ENCODE measurements around the gene WDR76.
"Not testable (repeated sequence)": the region's sequence is repeated elsewhere in the genome, so short reads cannot be mapped to it uniquely, and the experiment has no call there.

The WDR76 gene

DNA sequence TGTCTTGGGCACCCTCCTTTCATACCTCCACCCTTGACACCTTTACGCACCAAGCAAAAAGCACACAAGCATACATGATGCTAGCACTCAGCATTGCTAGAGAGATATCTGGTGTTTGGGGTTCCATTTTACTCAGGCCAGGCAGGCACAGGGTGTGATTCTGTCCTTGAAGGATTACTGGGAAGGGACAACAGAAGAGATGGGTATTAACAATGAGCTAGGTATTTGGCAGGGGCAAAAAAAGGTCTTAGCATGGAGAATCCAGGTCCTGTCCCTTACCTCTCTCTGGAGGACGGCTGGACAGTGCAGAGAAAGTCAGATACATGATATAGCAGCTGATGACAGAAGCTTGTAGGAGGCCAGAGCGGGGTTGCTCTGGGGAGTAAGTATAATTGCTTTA lies 30.2 kb upstream of the WDR76 start:
- Histone ChIP-seq H3K4me3 (ENCODE audit: low read length) (no peak overlapping the region; the same call in 1 of the 2 replicates), H3K27ac (ENCODE audit: low read length) (no peak overlapping the region), H3K27me3 (ENCODE audit: insufficient read depth, low read length) (no peaks in the 10 kb centered on the region), H3K4me1 (ENCODE audit: insufficient read depth, low read length) (peaks cover 35% of the 10 kb centered on the region), H3K36me3 (ENCODE audit: insufficient read depth, low read depth, low read length) (peaks cover 60% of the 10 kb centered on the region), H3K9ac (ENCODE audit: low read depth, low read length) (0 out of 2 replicates have a peak overlapping the region, but pooled peaks have one; percentile 18), H3K9me3 (ENCODE audit: insufficient read depth, low read depth, low read length) (no peaks in the 10 kb centered on the region)

DNA sequence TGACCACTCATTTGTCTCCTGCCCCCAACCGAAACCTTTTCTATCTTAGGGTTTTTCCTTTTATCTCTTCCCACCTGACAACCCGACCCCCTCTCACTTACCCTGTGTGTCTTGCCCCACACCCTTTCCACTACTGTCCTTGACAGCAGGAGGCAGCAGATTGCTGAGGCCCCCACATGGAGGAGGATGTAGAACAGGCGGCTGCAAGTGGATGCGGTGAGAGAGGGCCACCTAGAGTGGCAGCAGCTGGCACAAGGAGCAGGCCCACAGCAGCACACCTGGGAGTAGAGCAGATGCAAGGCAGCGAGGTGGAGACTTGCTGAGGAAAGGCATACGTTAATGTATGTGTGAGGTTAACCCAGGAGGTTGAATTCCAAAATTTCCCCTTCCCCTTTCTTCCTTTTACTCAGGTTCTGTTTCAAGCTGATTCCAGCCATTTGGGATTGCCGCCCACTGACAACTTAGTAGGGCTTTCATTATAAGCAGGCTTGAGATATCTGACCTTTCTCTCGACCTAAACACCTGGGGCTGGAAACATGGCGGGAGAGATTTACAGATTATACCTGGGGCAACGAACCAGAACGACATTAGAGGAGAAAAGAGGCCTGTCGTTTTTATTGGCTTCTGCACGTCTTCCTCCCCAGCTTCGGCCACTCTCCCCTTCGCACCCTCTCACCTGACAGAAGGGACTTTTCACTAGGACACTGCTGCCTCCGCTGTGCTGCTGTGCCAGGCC lies 27.4 kb upstream of the WDR76 start:
- Histone ChIP-seq H3K9ac (ENCODE audit: low read depth, low read length) (peak overlapping the region; percentile 93; the same call in 1 of the 2 replicates), H3K9me3 (ENCODE audit: insufficient read depth, low read depth, low read length) (no peaks in the 10 kb centered on the region), H3K27ac (ENCODE audit: low read length) (no peak overlapping the region), H3K4me1 (ENCODE audit: insufficient read depth, low read length) (peaks cover 25% of the 10 kb centered on the region), H3K27me3 (ENCODE audit: insufficient read depth, low read length) (no peaks in the 10 kb centered on the region), H3K36me3 (ENCODE audit: insufficient read depth, low read depth, low read length) (peaks cover 70% of the 10 kb centered on the region), H3K4me3 (ENCODE audit: low read length) (no peak overlapping the region)

DNA sequence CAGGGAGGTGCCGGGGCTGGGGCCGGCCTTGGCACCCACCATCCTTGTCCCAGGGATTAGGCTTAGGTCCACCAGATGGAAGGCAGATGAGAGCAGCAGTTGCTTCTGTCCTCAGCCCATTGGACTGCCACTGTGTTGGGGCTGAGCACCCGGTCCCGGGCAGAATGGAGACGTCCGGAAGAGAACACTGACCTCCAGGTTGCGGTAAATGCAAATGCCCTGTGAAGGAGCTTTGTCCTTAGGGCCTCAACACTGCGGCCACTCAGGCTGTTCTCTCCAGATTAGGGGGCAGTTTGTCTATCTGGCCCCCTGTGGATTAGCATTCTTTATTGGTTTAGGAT lies 26.9 kb upstream of the WDR76 start, which contains the start of gene SERINC4:
TSS of gene SERINC4 (minus strand) at position 276 of the 341 bp plus-strand sequence. CDS start at position 42, 234 bp downstream.
- no peak within 1 kb of the TSS for H3K27ac ChIP-seq (ENCODE audit: low read length)
- H3K9ac ChIP-seq (ENCODE audit: low read depth, low read length) = peak within 1 kb of the TSS; percentile 93
- peaks cover 20% of the 10 kb centered on the region for H3K4me1 ChIP-seq (ENCODE audit: insufficient read depth, low read length)
- H3K9me3 ChIP-seq (ENCODE audit: insufficient read depth, low read depth, low read length) = no peaks in the 10 kb centered on the region
- H3K36me3 ChIP-seq (ENCODE audit: insufficient read depth, low read depth, low read length) = peaks cover 70% of the 10 kb centered on the region
- H3K27me3 ChIP-seq (ENCODE audit: insufficient read depth, low read length) = no peaks in the 10 kb centered on the region
- peak within 1 kb of the TSS; percentile 96 for H3K4me3 ChIP-seq (ENCODE audit: low read length)

DNA sequence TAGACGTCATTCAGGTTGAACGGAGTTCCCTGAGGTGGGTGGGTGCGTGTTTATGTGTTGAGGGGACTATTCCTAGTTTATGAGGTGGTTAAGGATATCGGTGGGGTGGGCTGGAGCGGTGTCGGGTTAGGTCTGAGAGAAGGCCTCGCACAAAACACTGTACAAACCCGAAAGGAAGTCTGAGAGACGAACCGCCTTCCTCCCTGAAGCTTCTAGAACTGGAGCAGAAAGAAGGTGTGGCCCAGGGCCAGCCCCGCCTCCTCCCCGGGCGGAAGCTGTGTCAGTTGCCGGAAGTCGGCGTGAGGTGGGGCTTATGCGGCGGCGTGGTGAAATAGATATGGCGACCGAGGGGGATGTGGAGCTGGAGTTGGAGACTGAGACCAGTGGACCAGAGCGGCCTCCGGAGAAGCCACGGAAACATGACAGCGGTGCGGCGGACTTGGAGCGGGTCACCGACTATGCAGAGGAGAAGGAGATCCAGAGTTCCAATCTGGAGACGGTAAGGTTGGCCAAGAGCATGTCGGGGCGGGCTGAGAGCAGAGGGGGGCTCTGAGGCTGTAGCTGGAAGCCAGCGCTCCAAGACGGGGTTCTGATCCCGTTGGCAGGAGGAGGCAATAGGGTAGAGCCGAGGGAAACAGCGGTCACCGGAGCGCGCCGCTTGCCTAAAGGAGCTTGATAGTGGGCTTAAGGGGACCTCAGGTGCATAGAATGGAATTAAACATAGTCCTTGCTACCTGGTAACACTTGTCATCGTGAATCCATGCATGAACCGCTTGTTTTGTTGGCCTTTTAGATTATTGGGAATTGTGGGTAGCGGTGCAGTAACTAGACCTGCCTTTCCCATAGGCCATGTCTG lies 26.3 kb upstream of the WDR76 start, which contains the start of gene HYPK:
TSS of gene HYPK (plus strand) at position 314 of the 856 bp plus-strand sequence. CDS start at position 338, 24 bp downstream.
- Histone ChIP-seq H3K9me3 (ENCODE audit: insufficient read depth, low read depth, low read length) (no peaks in the 10 kb centered on the region), H3K9ac (ENCODE audit: low read depth, low read length) (peak within 1 kb of the TSS; percentile 93), H3K4me1 (ENCODE audit: insufficient read depth, low read length) (peaks cover 14% of the 10 kb centered on the region), H3K4me3 (ENCODE audit: low read length) (peak within 1 kb of the TSS; percentile 96), H3K27me3 (ENCODE audit: insufficient read depth, low read length) (no peaks in the 10 kb centered on the region), H3K27ac (ENCODE audit: low read length) (no peak within 1 kb of the TSS), H3K36me3 (ENCODE audit: insufficient read depth, low read depth, low read length) (peaks cover 70% of the 10 kb centered on the region)

DNA sequence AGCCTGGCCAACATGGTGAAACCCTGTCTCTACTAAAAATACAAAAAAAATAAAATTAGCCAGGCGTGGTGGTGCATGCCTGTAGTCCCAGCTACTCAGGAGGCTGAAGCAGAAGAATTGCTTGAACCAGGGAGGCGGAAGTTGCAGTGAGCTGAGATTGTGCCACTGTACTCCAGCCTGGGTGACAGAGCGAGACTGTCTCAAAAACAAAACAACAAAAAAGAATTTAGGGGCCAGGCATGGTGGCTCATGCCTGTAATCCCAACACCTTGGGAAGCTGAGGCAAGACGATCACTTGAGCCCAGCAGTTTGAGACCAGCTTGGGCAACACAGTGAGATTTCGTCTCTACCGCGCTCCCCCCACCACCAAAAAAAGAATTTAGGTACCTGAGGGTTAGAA lies 24.1 kb upstream of the WDR76 start:
- peaks cover 71% of the 10 kb centered on the region for H3K36me3 ChIP-seq (ENCODE audit: insufficient read depth, low read depth, low read length)
- H3K4me1 ChIP-seq (ENCODE audit: insufficient read depth, low read length); H3K27ac ChIP-seq (ENCODE audit: low read length); H3K27me3 ChIP-seq (ENCODE audit: insufficient read depth, low read length); H3K9ac ChIP-seq (ENCODE audit: low read depth, low read length); H3K9me3 ChIP-seq (ENCODE audit: insufficient read depth, low read depth, low read length); H3K4me3 ChIP-seq (ENCODE audit: low read length): not testable (repeated sequence)

DNA sequence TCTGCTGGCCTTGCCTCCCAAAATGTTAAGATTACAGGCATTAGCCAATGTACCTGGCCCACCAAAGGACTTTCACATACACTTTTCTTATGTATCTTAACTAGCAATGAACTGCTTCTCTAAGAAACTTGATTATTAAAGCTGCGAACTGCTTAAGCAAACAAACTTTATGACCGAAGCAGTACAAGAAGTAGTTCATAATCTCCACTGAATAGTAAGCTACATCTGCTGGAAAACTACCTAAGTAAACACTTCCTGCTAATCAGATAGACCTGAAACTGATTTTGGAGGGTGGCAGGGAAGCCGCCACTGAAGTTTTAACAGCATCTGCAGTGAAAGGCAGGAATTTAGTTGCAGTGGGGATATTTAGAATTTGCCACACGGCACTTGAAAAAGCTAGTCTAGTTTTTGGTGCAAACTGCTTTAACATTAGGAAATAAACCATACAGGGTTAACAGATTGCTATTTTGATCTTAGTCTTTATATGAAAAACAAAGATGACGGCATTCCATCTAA lies 18.3 kb upstream of the WDR76 start:
- Histone ChIP-seq H3K4me3 (ENCODE audit: low read length) (no peak overlapping the region), H3K4me1 (ENCODE audit: insufficient read depth, low read length) (no peaks in the 10 kb centered on the region), H3K27ac (ENCODE audit: low read length) (no peak overlapping the region), H3K9ac (ENCODE audit: low read depth, low read length) (no peak overlapping the region), H3K36me3 (ENCODE audit: insufficient read depth, low read depth, low read length) (peaks cover 93% of the 10 kb centered on the region), H3K9me3 (ENCODE audit: insufficient read depth, low read depth, low read length) (no peaks in the 10 kb centered on the region), H3K27me3 (ENCODE audit: insufficient read depth, low read length) (no peaks in the 10 kb centered on the region)

DNA sequence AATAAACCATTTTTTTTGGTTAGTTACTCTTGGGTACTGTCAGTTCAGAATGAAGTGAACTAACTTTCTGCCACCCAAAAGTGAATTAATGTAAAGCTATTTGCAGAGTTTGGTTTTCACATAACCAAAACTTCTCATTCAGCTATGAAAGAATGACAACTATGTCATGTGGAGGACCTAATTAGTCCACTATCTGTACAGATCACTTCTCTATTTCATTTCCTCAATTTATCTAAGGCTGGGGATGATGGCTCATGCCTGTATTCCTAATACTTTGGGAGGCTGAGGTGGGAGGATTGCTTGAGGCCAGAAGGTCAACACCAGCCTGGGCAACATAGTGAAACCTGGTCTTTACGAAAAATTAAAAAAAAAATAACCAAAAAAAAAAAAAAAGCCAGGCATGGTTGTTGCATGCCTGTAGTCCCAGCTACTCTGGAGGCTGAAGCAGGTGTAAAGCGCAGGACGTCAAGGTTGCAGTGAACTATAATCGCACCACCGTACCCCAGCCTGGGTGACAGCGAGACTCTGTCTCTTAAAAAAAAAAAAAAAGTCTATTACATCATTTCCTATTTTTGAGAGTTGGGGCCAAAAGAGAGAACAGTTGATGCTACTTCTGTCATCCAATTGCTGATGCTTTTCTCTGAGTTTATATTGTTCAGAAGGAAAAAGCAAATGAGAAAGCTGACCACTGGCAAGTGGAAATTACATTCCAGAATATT lies 17.7 kb upstream of the WDR76 start:
- Histone ChIP-seq H3K9ac (ENCODE audit: low read depth, low read length) (no peak overlapping the region), H3K9me3 (ENCODE audit: insufficient read depth, low read depth, low read length) (no peaks in the 10 kb centered on the region), H3K27ac (ENCODE audit: low read length) (no peak overlapping the region), H3K36me3 (ENCODE audit: insufficient read depth, low read depth, low read length) (peaks cover 94% of the 10 kb centered on the region), H3K4me1 (ENCODE audit: insufficient read depth, low read length) (no peaks in the 10 kb centered on the region), H3K27me3 (ENCODE audit: insufficient read depth, low read length) (no peaks in the 10 kb centered on the region), H3K4me3 (ENCODE audit: low read length) (no peak overlapping the region)

DNA sequence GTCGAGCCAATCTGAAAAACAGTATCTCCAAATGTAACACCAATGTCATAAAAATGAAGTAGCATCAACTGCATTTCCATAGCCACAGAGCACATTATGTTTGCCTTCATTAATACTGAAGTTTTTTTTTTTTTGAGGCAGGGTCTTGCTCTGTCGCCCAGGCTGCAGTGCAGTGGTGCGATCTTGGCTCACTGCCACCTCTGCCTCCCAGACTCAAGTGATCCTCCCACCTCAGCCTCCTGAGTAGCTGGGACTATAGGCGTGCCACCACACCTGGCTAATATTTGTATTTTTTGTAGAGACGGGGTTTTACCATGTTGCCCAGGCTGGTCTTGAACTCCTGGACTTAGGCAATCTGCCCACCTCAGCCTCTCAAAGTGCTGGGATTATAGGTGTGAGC lies 11.7 kb upstream of the WDR76 start:
- H3K9me3 ChIP-seq (ENCODE audit: insufficient read depth, low read depth, low read length); H3K27me3 ChIP-seq (ENCODE audit: insufficient read depth, low read length); H3K27ac ChIP-seq (ENCODE audit: low read length); H3K4me1 ChIP-seq (ENCODE audit: insufficient read depth, low read length); H3K4me3 ChIP-seq (ENCODE audit: low read length); H3K9ac ChIP-seq (ENCODE audit: low read depth, low read length): not testable (repeated sequence)
- peaks cover 75% of the 10 kb centered on the region for H3K36me3 ChIP-seq (ENCODE audit: insufficient read depth, low read depth, low read length)

DNA sequence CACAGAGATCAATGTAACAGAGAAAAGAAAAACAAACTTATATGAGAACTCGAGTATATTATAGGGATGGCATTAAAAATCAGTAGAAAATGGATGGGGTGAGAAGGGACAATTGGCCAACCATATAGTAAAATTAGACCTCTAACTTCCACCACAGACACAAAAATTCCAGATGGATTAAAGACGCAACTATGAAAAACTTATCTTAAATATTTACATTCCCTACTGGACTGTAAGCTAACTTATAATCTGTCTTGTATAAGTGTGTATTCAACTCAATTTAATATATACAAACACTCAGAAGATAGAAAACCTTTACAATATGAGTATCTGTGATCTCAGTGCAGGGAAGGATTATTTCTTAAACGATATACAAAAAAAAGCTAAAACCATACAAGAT lies 5.3 kb upstream of the WDR76 start:
- no peaks in the 10 kb centered on the region for H3K4me1 ChIP-seq (ENCODE audit: insufficient read depth, low read length)
- peaks cover 13% of the 10 kb centered on the region for H3K36me3 ChIP-seq (ENCODE audit: insufficient read depth, low read depth, low read length)
- no peak overlapping the region for H3K9ac ChIP-seq (ENCODE audit: low read depth, low read length)
- H3K9me3 ChIP-seq (ENCODE audit: insufficient read depth, low read depth, low read length) = no peaks in the 10 kb centered on the region
- H3K27ac ChIP-seq (ENCODE audit: low read length) = no peak overlapping the region
- peaks cover 15% of the 10 kb centered on the region; the same call in 1 of the 2 replicates for H3K27me3 ChIP-seq (ENCODE audit: insufficient read depth, low read length)
- no peak overlapping the region for H3K4me3 ChIP-seq (ENCODE audit: low read length)

DNA sequence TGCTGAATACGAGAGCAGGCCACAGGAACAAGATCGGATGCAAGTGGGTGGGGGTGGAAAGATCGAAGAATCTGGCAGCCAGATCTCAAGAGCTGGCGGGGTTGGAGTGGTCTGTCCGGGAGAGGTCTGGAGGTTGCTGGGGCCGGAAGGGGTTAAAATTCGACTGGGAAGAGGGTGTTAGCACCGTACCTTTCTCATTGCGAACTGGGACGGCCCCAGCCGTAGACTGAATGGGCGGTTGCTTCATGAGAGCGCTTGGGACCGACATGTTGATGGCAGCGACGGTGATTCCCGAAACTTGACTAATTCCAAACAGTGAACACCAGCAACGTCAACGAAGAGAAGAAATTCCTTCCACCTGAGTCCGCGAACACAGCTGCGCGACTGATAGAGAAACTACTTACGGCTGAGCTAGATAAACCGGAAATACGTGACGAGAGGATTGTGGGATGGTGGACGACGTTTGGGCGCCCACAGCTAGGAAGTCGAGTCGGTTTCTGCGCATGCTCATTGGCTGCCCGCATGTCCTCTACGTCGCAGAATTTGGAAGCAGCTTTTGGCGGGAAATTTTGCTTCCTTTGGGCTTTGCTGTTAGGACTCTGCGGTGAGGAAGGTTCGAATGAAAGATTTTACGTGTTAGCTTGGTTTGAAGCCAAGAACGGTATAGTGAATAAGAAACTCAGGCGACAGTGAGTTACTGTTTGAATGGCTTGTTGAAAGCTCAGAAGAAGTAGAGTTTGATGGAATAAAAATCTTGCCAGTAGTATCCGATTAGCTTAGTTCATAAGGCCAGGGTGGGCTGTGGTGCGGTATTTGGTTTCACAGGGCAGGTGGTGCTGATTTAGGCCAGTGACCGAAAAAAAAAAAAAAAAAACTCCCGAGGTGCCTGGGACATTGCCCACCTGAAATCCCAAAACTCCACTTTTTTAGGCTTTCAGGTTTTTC lies 2.2 kb upstream of the WDR76 start, which contains the start of gene MFAP1:
TSS of gene MFAP1 (minus strand) at position 389 of the 945 bp plus-strand sequence. CDS start at position 268, 121 bp downstream.
- Histone ChIP-seq H3K4me3 (ENCODE audit: low read length) (peak within 1 kb of the TSS; percentile 92), H3K9ac (ENCODE audit: low read depth, low read length) (peak within 1 kb of the TSS; percentile 93), H3K4me1 (ENCODE audit: insufficient read depth, low read length) (no peaks in the 10 kb centered on the region), H3K9me3 (ENCODE audit: insufficient read depth, low read depth, low read length) (no peaks in the 10 kb centered on the region), H3K27me3 (ENCODE audit: insufficient read depth, low read length) (peaks cover 15% of the 10 kb centered on the region; the same call in 1 of the 2 replicates), H3K27ac (ENCODE audit: low read length) (no peak within 1 kb of the TSS), H3K36me3 (ENCODE audit: insufficient read depth, low read depth, low read length) (peaks cover 9% of the 10 kb centered on the region; the same call in 1 of the 2 replicates)
